HL-60 (cell line): Measurements from ENCODE around the gene AURKA.

Experiments
- DNase-seq, 2 experiments: peaks; one replicate each; pipeline ENCODE4 v3.0.0-alpha.2; 2010 to 2020; ENCODE audit warnings: low read depth in 1 of 2, low spot score in 1 of 2
- H3K27ac ChIP-seq: fragments of 250-450 bp; sonication (Bioruptor Pico); replicated peaks from 2 replicates; pipeline ENCODE4 v1.5.1; 2020; ENCODE audit warnings: mild to moderate bottlenecking, moderate library complexity
- H3K27me3 ChIP-seq: fragments of 250-450 bp; sonication (Bioruptor Pico); 2 replicates; pipeline ENCODE4 v1.5.1; 2021; ENCODE audit warnings: mild to moderate bottlenecking, moderate library complexity; ENCODE audit not compliant: insufficient read depth, poor library complexity, severe bottlenecking
- H3K4me3 ChIP-seq: replicated peaks from 2 replicates; pipeline ENCODE4 v1.5.1; 2011; ENCODE audit warnings: mild to moderate bottlenecking, control low read depth, low read length; ENCODE audit not compliant: insufficient read depth
- CTCF ChIP-seq: IDR thresholded peaks from one replicate; pipeline ENCODE4 v1.5.1; 2011; ENCODE audit warnings: low read length, control low read depth, inconsistent platforms; ENCODE audit not compliant: insufficient read depth
- GABPA ChIP-seq: IDR thresholded peaks from 2 replicates; pipeline ENCODE4 v1.6.1; 2012; ENCODE audit warnings: low read depth
- POLR2AphosphoS5 ChIP-seq: IDR thresholded peaks from 2 replicates; pipeline ENCODE4 v1.6.1; 2012; ENCODE audit warnings: low read depth
- REST ChIP-seq: IDR thresholded peaks from 2 replicates; pipeline ENCODE4 v1.6.1; 2012; ENCODE audit warnings: low read depth; ENCODE audit not compliant: insufficient replicate concordance
- SPI1 ChIP-seq: IDR thresholded peaks from 2 replicates; pipeline ENCODE4 v1.6.1; 2012; ENCODE audit warnings: low read depth, mild to moderate bottlenecking, borderline replicate concordance
- long read RNA-seq: library from polyadenylated mRNA; unstranded; transcript quantifications from one replicate; pipeline ENCODE4 v2.0.0, GENCODE V29; 2020

Gene AURKA
- long read RNA-seq, transcript AURKA-208 (9 exons, 2,114 nt): major isoform, 122 of 594 reads
- long read RNA-seq, transcript AURKA-203 (10 exons, 2,112 nt): minor isoform, 24 of 594 reads
- long read RNA-seq, transcript AURKA-206 (9 exons, 2,169 nt): minor isoform, 85 of 594 reads
- long read RNA-seq, transcript AURKA-202 (9 exons, 2,248 nt): minor isoform, 43 of 594 reads
- long read RNA-seq, partial matches to known transcripts: 17 of 594 reads
- long read RNA-seq, other reads (novel, unspliced or antisense): 262 of 594 reads

- TF ChIP-seq GABPA: no peak; the same call in 1 of the 2 replicates
- no peak for TF ChIP-seq CTCF
- peak; percentile 11; the same call in 1 of the 2 replicates for TF ChIP-seq SPI1
- peak; percentile 83 for TF ChIP-seq POLR2AphosphoS5
- peak; percentile 47 for TF ChIP-seq REST
- peak; percentile 99 to 100 for DNase-seq
- peak within 1 kb of the TSS; percentile 90 for H3K4me3 ChIP-seq
- H3K27ac ChIP-seq: peak within 1 kb of the TSS; percentile 93
- no peaks in the 10 kb centered on the region for H3K27me3 ChIP-seq
Observed at GRCh38 chr20:56392132-56392880, at the start of gene AURKA, which contains the start of gene CSTF1. TSS of gene AURKA (minus strand) at chr20:56392215. CDS start at chr20:56388197, 4,018 bp downstream. TSS of gene CSTF1 (plus strand) at chr20:56392645. CDS start at chr20:56395553, 2,908 bp downstream.

DNA sequence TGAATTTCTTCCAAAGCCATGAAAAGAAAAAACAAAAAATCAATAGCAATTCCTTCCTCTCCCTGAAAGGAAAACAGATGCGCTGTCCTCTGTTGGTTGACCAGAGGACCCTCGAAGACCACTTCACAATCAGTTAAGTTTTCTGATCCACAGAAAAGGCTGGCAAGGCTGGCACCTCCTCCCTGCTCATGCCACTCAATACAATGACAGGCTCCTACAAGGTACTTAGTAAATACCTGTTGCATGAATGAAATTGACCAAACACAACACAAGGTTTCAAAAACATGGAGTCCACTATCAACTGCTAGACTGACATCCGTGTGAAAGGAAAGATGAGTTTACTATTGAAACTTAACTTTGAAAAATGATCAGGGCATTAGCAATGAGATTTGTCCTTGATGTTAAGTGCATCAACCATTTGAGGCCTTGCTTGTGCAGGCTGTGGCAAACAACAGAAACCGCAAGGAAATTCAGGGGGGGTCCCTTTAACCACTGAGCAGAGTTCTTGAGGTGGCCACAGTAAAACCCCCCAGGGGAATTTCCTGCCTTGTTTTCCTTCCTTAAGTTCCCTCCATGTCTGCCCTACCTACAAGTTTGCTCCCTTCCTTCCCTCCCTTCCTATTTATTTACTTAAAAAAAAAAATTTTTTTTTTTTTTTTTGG is 48.5 kb upstream of the AURKA start:
- peak in 1 of 2 experiments; percentile 70 for DNase-seq
- Histone ChIP-seq H3K4me3 (no peak overlapping the region), H3K27ac (0 out of 2 replicates have a peak overlapping the region, but pooled peaks have one; percentile 24), H3K27me3 (no peaks in the 10 kb centered on the region)
- TF ChIP-seq POLR2AphosphoS5 (no peak), CTCF (no peak), REST (no peak), GABPA (no peak), SPI1 (no peak)

DNA sequence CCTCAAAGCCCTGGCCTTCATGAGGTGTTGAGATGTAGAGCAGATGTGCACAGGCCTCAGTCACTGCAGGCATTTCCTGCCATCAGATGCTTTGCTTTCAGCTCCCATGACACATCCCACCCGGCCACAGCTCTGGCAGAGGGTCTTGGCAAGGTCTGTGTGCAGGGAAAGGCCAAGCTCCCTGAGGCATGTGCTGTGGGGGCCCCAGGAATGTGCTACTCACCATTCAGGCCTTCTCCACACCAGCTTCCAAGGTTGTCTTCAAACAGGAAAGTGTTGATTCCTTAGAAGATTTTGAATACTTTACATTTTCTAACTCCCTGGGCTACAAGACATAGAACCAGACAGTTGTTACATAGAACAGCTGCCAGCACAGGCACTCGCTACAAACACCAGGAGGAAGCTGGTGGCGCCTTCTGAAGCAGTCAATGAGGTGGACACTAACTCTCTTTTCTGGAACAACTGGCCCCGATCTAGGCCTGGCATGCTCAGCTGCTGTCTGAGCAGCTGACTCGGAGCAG is 47.8 kb upstream of the AURKA start:
- Histone ChIP-seq H3K27me3 (no peaks in the 10 kb centered on the region), H3K4me3 (no peak overlapping the region), H3K27ac (0 out of 2 replicates have a peak overlapping the region, but pooled peaks have one; percentile 24)
- peak in 1 of 2 experiments; percentile 42 for DNase-seq
- TF ChIP-seq REST (no peak), POLR2AphosphoS5 (no peak), GABPA (no peak), SPI1 (no peak), CTCF (no peak)
